NCI-H128 (cell line): Measurements from ENCODE around the gene NUDT9.
"Not testable (repeated sequence)": the region's sequence is repeated elsewhere in the genome, so short reads cannot be mapped to it uniquely, and the experiment has no call there.

Experiments
- DNase-seq: peaks from one replicate; lab custom pipeline; 2025; ENCODE audit not compliant: unreplicated experiment; lab: John Stamatoyannopoulos, UW

NUDT9 gene

DNA sequence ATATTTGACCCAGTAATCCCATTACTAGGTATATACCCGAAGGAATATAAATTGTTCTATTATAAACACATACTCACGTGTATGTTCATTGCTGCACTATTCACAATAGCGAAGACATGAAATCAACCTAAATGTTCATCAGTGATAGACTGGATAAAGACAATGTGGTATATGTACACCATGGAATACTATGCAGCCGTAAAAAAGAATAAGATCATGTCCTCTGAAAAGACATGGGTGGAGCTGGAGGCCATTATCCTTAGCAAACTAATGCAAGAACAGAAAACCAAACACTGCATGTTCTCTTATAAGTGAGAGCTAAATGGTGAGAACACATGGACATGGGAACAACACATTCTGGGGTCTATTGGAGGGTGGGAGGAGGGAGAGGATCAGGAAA, 36.5 kb downstream of the NUDT9 start:
- no peak for DNase-seq

DNA sequence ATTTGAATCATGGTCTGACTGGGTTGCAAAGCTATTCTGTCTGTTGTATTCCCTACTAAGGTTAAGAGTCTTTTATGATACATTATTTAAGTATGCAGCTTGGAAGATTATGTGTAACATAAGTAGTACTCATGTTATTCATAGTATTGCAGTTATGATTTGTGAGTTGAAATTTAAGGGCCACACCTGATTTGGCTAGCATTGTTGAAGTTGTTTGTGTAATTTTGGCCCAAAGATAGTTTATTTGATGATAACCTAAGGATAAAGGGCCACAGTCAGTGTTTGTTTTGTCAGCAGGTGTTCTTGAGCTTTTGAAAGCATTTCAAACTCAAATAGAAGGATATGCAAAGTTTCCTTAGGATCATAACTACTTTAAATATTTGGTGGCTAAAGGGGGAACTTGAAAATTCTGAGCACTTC, 38.9 kb downstream of the NUDT9 start:
- DNase-seq: no peak

GRCh38 chr4:87462102-87462501, 39.7 kb downstream of the NUDT9 start:
- DNase-seq: no peak

GRCh38 chr4:87465739-87466366, 43.5 kb downstream of the NUDT9 start:
- DNase-seq: no peak

- no peak for DNase-seq
These were observed 47.0 kb downstream of the NUDT9 start for GRCh38 chr4:87469390-87469789.

- DNase-seq: no peak
These were observed 54.6 kb downstream of the NUDT9 start for GRCh38 chr4:87476934-87477333.

- no peak for DNase-seq
These were observed 56.4 kb downstream of the NUDT9 start for GRCh38 chr4:87478732-87479250.

- no peak for DNase-seq
These were observed 59.0 kb downstream of the NUDT9 start for GRCh38 chr4:87481377-87481776.

GRCh38 chr4:87483247-87483646, 60.9 kb downstream of the NUDT9 start:
- not testable (repeated sequence) for DNase-seq

- DNase-seq: not testable (repeated sequence)
These were observed 66.3 kb downstream of the NUDT9 start for GRCh38 chr4:87488666-87489065.

- no peak for DNase-seq
These were observed 67.3 kb downstream of the NUDT9 start for GRCh38 chr4:87489678-87490077.

GRCh38 chr4:87490664-87491369, 68.4 kb downstream of the NUDT9 start:
- DNase-seq: no peak

DNA sequence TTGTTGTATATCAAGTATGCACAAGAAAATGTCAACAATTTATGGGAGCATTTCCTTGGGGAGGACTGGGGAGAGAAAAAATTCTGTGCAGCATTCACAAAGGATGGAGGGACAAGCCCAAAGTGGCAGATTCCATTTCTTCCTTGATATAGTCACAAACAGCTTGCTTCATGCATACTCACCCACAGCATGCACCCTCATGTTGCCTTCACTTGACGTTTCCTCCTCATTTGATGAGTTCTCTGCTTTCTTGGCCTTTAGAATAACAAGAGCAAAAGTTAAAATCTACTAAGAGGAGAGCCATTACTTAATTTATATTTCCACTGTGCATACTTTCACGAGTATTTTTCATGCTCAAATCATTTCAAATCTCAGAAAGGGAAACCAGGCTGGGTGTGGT, 69.1 kb downstream of the NUDT9 start:
- no peak for DNase-seq

DNA sequence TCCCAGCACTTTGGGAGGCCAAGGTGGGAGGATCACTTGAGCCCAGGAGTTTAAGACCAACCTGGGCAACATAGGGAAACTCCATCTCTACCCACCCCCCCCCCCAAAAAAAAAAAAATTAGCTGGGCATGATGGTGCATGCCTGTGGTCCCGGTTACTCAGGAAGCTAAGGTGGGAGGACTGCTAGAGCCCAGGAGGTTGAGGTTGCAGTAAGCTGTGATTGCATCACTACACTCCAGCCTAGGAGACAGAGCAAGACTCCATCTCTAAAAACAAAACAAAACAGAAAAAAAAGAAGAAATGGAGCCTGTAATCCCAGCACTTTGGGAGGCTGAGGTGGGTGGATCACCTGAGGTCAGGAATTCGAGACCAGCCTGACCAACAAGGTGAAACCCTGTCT, 69.5 kb downstream of the NUDT9 start:
- not testable (repeated sequence) for DNase-seq

DNA sequence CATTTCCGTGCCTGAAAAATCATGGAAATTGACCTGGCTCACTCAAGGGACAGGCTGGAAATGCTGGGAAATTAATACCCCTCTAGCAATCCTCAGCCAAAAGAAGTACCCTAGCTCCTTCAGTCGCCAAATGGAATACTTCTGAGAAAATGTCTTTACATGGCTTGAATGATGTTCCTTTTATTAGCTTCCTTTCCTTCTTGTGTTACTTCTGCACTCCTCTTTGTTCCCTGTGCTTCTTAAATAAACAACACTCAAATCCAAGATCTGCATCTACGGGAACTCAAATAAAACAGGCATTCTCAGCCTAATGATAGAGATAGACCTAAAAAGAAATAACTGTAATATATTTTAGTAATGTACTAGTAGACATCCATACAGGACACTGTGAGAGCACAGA, 70.7 kb downstream of the NUDT9 start:
- DNase-seq: no peak

- DNase-seq: no peak
These were observed 74.8 kb downstream of the NUDT9 start for GRCh38 chr4:87497159-87497558.

- DNase-seq: no peak
These were observed 75.2 kb downstream of the NUDT9 start for GRCh38 chr4:87497578-87497977.

DNA sequence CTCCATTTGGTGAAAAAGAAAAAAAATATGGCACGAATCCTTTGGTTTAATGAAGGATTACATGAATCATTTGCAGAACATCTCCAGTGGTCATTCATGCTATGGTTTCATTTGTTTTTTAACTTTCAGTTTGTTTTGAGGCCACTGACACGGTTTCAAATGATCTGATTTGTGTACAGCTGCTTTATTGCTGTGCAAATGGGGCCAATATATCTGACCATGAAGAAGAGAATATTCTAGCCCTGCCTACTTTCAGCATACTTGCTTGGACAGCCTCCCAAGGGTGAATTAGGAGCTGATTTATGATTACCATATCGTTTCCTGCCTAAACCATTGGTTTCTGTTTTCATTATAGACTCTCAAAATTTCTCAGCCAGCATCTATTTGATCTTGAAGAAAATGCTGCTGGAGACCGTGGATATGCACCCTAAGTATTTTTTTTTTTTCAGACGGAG, 76.1 kb downstream of the NUDT9 start:
- no peak for DNase-seq

- DNase-seq: no peak
These were observed 77.2 kb downstream of the NUDT9 start for GRCh38 chr4:87499403-87500091.

- DNase-seq: no peak
These were observed 77.7 kb downstream of the NUDT9 start for GRCh38 chr4:87500092-87500462.

DNA sequence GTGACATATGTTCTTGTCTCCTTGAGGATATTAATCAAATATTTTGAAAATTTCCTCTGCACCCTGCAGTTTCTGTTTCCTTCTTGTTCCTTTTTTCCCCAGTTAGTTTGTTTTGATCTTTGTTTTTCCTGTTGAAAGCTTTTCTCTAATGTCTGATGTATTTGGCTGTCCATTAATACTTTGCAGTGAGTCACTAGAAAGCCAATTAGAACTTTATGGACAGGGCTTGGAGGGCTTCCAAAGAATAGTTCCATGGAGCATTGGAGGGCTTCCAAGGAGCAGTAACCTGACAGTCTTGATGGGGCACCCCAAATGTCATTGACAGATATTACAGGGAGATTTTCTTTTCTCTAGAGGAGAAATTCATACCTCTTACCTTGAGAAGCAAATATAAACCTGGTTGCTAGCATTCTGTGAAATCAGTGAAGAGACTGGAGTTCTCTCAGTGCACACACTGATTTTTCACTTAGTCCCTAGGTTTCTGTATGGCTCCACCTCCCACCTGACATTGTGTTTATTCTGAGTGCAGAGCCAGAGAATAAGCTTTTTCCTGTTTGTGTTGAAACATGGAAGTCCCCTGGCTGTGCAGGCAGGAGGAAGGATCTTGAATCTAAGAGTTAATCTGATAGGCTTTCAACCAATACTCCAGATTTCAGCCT, 80.3 kb downstream of the NUDT9 start:
- peak; percentile 45 for DNase-seq
